Liver (tissue), 3 donors: ENCODE data around the gene ROR1.

Source experiments
- CTCF ChIP-seq: fragments of 150-350 bp; IDR thresholded peaks from 2 replicates; pipeline ENCODE4 v1.5.1; 2017; ENCODE audit warnings: improper control_type of control experiment, low read depth, low read length; ENCODE audit not compliant: missing input control
- RAD21 ChIP-seq, 2 donors: IDR thresholded peaks; 2 replicates each; pipeline ENCODE4 v1.6.1; 2016; ENCODE audit warnings: antibody characterized with exemption in 2 of 2, mild to moderate bottlenecking in 2 of 2
- SP1 ChIP-seq: IDR thresholded peaks from 2 replicates; pipeline ENCODE4 v1.6.1; 2018; ENCODE audit warnings: antibody characterized with exemption, mild to moderate bottlenecking
- YY1 ChIP-seq: IDR thresholded peaks from 2 replicates; pipeline ENCODE4 v1.6.1; 2016; ENCODE audit warnings: antibody characterized with exemption, mild to moderate bottlenecking
- TF ChIP-seq, protein P1 (sequence below): IDR thresholded peaks from 2 replicates; pipeline ENCODE4 v1.6.1; 2016; ENCODE audit warnings: antibody characterized with exemption, mild to moderate bottlenecking
- TF ChIP-seq, protein P2 (sequence below): IDR thresholded peaks from 2 replicates; pipeline ENCODE4 v1.6.1; 2016; ENCODE audit warnings: antibody characterized with exemption
- donor health status: healthy.
- donor health status: healthy.

GRCh38 chr1:64072089-64072793 lies 298.4 kb downstream of the ROR1 start:
- TF ChIP-seq CTCF (no peak), SP1 (no peak), RAD21 (IDR thresholded peaks at IDR 0.05) (no peak), YY1 (no peak)
- TF ChIP-seq, protein P1, sequence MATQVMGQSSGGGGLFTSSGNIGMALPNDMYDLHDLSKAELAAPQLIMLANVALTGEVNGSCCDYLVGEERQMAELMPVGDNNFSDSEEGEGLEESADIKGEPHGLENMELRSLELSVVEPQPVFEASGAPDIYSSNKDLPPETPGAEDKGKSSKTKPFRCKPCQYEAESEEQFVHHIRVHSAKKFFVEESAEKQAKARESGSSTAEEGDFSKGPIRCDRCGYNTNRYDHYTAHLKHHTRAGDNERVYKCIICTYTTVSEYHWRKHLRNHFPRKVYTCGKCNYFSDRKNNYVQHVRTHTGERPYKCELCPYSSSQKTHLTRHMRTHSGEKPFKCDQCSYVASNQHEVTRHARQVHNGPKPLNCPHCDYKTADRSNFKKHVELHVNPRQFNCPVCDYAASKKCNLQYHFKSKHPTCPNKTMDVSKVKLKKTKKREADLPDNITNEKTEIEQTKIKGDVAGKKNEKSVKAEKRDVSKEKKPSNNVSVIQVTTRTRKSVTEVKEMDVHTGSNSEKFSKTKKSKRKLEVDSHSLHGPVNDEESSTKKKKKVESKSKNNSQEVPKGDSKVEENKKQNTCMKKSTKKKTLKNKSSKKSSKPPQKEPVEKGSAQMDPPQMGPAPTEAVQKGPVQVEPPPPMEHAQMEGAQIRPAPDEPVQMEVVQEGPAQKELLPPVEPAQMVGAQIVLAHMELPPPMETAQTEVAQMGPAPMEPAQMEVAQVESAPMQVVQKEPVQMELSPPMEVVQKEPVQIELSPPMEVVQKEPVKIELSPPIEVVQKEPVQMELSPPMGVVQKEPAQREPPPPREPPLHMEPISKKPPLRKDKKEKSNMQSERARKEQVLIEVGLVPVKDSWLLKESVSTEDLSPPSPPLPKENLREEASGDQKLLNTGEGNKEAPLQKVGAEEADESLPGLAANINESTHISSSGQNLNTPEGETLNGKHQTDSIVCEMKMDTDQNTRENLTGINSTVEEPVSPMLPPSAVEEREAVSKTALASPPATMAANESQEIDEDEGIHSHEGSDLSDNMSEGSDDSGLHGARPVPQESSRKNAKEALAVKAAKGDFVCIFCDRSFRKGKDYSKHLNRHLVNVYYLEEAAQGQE: no peak
- TF ChIP-seq, protein P2, sequence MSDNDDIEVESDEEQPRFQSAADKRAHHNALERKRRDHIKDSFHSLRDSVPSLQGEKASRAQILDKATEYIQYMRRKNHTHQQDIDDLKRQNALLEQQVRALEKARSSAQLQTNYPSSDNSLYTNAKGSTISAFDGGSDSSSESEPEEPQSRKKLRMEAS: no peak
